HG03139 (cell line): ENCODE measurements around the gene CLEC4A.
"Not testable (repeated sequence)": the region's sequence is repeated elsewhere in the genome, so short reads cannot be mapped to it uniquely, and the experiment has no call there.

Experiments
- ATAC-seq: cut with Tn5 transposase; IDR thresholded peaks from one replicate; pipeline ENCODE4 v1.9.1; 2021; ENCODE audit not compliant: unreplicated experiment

The CLEC4A gene

DNA sequence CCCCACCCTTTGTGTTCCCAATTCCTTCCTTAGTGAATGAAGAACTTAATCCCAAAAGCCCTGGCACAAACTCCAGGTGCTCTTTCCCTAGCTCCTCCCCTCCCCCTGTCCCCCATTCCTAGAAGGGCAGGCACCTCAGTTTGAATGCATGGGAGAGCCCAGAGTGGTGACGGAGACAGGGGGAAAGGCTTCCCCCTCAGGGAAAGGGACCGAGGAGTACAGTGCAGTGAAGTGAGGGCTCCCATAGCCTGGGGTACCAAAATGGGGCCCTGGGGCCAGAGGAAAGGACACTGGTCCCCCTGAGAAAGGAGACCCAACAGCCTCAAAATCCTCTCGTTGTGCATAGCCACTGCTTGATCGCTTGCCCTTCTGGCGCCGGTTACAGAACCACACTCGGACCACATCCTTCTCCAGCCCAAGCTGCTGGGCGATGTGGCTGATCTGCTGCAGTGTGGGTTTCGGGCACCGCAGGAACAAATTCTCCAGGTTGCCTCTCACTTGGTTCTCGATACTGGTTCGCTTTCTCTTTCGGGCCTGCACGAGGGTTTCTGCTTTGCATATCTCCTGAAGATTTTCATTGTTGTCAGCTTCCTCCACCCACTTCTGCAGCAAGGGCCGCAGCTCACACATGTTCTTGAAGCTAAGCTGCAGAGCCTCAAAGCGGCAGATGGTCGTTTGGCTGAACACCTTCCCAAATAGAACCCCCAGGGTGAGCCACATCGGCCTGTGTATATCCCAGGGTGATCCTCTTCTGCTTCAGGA lies 10.4 kb downstream of the CLEC4A start:
- ATAC-seq, result not testable (repeated sequence)

DNA sequence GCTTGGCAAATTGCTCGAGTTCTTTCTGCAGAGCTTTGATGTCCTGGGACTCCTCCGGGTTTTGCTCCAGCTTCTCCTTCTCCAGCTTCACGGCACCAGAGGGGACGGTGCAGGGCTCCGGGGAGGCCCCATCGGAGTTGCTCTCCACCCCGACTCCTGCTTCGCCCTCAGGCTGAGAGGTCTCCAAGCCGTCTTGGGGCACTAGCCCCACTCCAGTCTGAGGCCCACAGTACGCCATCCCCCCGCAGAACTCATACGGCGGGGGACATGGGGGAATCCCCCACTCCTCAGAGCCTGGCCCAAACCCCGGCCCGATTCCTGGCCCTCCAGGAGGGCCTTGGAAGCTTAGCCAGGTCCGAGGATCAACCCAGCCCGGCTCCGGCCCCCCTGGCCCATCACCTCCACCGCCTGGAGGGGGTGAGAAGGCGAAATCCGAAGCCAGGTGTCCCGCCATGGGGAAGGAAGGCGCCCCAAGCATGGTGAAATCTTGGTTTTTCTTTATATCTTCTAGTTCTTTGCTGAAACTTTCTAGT lies 11.0 kb downstream of the CLEC4A start:
- not testable (repeated sequence) for ATAC-seq

DNA sequence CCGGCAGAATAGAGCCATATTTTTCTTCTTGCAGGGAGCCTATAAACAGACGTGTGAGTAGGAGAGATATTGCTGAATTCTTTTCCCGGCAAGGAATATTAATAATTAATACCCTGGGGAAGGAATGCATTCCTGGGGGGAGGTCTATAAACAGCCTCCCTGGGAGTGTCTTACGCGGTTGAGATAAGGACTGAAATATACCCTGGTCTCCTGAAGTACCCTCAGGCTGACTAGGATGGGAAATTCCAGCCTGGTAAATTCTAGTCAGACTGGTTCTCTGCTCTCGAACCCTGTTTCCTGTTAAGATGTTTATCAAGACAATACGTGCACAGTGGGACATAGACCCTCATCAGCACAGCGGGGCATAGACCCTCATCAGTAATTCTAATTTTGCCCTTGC lies 18.2 kb downstream of the CLEC4A start:
- not testable (repeated sequence) for ATAC-seq

DNA sequence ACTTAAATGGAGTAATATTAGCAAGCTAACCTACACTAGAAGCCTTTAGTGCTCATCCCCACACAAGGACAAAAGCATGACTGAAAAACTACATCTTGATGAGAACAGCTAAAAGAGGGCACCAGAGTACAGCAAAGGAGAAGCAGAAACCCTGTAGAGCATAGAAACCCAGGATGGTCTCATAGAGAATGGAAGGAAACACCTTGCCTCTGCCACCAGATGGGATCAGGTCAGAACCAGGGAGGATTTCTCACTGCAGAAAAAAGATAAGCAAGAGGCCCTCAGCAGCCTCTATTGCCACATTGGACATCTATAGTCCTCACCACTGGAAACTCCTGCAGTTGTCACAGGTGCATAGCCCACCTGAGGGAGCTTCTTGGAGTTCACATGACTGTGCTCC lies 19.8 kb downstream of the CLEC4A start:
- ATAC-seq, result no peak

DNA sequence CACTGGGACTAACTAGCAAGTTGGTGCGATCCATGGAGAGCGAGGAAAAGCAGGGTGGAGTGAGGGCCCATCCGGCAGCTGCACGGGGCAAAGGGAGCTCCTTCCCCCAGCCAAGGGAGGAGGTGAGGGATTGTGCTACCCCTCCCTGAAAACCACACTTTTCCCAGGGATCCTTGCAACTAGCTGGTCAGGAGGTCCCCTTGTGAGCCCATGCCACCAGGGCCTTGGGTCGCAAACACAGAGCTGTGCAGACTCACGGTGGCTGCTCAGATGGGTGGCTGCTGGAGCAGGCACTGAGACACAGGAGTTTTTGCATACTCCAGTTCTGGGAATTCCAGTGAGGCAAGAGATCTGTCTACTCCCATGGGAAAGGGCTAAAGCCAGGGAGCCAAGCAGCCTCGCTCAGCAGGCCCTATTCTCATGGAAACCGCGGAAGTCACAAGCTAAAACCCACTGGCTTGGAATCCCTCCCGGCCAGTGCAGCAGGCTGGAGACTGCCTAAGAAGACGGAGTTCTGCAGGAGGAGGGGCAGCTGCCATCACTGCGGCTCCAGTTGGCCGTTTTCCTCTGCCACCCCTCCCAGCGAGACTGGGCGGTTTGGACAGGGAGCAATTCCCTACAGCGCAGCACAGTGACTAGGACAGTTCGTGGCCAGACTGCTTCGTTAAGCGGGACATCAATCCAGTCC lies 22.5 kb downstream of the CLEC4A start:
- ATAC-seq, result no peak

- ATAC-seq, result no peak
Observed at GRCh38 chr12:8146442-8146771, 23.0 kb downstream of the CLEC4A start.

GRCh38 chr12:8154526-8154925 lies 31.1 kb downstream of the CLEC4A start:
- ATAC-seq, result no peak

GRCh38 chr12:8156416-8156815 lies 33.0 kb downstream of the CLEC4A start:
- no peak for ATAC-seq

GRCh38 chr12:8156845-8157244 lies 33.4 kb downstream of the CLEC4A start, which contains the start of gene ZNF705A:
Gene ZNF705A (plus strand): TSS chr12:8157015. CDS start chr12:8172626, 15,611 bp downstream.
- no peak for ATAC-seq

GRCh38 chr12:8157484-8158198 lies 34.2 kb downstream of the CLEC4A start:
- no peak for ATAC-seq

GRCh38 chr12:8172911-8173310 lies 49.5 kb downstream of the CLEC4A start:
- ATAC-seq, result not testable (repeated sequence)

DNA sequence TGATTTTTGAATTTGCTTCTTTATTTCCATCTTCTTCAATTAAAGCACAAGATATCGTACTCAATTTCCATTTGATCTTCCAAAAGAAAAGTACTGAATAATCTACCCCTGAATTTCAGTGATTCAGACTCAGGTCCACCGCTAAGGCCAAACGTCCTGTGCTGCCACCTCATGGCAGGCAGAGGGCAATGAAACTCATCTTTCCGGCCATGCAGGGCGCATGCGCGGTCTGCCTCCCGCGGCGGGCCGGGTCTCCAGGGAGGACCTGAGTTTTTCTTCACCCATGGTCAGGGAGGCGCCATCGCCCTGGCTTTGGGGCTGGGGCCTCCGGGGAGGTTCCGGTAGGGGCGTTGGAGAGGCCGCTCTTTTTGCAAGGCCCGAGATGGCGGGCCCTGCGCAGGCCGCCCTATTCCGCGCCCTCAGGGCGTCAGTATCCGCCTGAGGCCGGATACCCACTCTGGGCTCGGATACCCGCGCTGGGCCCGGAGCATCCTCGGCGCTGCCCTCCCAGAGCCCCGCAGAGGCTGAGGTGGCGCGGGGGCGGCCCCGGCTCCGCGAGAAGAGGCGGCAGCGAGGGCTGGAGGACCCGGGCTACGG lies 56.7 kb downstream of the CLEC4A start:
- ATAC-seq, result not testable (repeated sequence)

DNA sequence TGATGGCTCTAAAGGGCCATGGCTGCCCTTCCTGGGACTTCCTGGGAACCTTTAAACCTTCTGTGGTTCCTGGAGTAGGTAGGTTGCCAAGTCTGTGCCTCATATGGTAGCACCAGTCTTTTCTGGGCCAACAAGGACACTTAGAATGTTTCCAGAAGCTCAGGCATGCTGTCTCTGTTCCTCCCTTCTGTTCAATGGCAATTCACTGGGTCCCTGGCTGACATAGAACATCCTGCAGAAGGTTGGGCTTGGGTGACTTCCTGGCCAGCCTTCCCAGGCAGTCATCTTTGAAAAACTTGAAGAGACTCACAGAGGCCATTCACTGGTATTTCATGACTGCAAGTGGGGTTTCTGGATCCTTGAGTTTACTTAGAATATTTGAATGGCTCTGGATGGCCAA lies 57.9 kb downstream of the CLEC4A start:
- not testable (repeated sequence) for ATAC-seq

DNA sequence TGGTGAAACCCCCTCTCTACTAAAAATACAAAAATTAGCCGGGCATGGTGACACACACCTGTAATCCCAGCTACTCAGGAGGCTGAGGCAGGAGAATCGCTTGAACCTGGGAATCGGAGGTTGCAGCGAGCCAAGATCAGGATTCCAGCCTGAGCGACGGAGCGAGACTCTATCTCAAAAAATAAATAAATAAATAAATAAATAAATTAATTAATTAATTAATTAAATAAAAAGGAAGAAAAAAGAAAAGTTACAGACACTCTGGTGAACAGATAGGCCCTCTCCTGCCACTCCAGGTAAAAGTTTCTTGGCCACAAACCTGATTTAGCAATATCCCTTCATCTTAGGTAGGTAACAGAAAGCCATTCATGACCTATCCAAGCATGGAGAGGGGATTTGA lies 59.5 kb downstream of the CLEC4A start:
- ATAC-seq, result not testable (repeated sequence)

- ATAC-seq, result not testable (repeated sequence)
Observed at GRCh38 chr12:8183346-8183745, 59.9 kb downstream of the CLEC4A start.

DNA sequence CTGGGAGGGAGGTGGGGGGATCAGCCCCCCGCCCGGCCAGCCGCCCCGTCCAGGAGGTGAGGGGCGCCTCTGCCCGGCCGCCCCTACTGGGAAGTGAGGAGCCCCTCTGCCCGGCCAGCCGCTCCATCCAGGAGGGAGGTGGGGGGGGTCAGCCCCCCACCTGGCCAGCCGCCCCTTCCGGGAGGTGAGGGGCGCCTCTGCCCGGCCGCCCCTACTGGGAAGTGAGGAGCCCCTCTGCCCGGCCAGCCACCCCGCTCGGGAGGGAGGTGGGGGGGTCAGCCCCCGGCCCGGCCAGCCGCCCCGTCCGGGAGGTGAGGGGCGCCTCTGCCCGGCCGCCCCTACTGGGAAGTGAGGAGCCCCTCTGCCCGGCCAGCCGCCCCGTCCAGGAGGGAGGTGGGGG lies 60.8 kb downstream of the CLEC4A start:
- not testable (repeated sequence) for ATAC-seq

DNA sequence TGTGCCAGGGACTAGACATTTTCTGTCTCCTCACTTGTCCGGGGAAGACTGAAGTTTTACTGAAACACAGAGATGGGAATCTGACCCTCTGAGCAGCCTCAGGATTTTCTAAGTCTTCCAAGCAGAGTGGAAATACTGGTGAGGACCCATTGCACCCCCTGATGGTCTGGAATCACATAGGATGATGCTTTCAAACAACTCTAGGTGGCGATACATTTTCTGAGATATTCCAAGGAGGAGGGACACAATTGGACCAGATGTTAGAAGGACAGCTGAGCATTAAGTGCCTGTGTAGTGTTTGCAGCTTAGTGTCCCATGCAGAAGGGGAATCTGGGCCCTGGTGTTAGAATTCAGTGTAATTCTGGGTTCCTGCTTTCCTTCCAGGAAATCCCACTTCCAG lies 64.7 kb downstream of the CLEC4A start:
- not testable (repeated sequence) for ATAC-seq
